HuH-7 (cell line): ENCODE results near the gene SGK2.
"Not testable (repeated sequence)": the region's sequence is repeated elsewhere in the genome, so short reads cannot be mapped to it uniquely, and the experiment has no call there.

Experiments
- DNase-seq: peaks from one replicate; pipeline ENCODE4 v3.0.0; 2011; ENCODE audit warnings: low spot score

Gene SGK2

GRCh38 chr20:43603124-43603523, 44.3 kb downstream of the SGK2 start:
- DNase-seq, result no peak

GRCh38 chr20:43605715-43606114, 46.9 kb downstream of the SGK2 start:
- DNase-seq, result no peak

GRCh38 chr20:43607278-43607677, 48.5 kb downstream of the SGK2 start:
- DNase-seq, result not testable (repeated sequence)

GRCh38 chr20:43631598-43631997, 72.8 kb downstream of the SGK2 start:
- DNase-seq, result no peak
